ENCODE measurements around the gene ASTN2.

DNA sequence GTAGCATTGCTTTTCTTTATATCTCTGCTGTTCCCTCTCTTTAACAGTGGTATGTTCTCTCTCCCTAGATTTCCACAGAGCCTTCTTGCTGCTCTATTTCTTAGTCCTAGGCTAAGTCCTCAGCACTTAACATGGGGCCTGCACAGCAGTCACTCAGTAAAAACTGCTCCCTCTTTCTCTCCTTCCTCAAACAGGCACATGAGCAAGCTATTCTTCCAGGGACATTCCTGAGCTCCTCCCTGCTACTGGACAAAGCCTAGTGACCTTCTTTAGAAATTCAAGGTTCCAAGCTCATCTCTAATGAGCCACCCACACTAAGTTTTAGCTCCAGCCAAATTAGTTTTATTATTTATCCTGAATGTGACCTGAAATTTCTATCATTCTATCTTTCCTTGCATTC lies 688.3 kb downstream of the ASTN2 start:
- TF ChIP-seq, protein P1, sequence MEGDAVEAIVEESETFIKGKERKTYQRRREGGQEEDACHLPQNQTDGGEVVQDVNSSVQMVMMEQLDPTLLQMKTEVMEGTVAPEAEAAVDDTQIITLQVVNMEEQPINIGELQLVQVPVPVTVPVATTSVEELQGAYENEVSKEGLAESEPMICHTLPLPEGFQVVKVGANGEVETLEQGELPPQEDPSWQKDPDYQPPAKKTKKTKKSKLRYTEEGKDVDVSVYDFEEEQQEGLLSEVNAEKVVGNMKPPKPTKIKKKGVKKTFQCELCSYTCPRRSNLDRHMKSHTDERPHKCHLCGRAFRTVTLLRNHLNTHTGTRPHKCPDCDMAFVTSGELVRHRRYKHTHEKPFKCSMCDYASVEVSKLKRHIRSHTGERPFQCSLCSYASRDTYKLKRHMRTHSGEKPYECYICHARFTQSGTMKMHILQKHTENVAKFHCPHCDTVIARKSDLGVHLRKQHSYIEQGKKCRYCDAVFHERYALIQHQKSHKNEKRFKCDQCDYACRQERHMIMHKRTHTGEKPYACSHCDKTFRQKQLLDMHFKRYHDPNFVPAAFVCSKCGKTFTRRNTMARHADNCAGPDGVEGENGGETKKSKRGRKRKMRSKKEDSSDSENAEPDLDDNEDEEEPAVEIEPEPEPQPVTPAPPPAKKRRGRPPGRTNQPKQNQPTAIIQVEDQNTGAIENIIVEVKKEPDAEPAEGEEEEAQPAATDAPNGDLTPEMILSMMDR (conservative IDR thresholded peaks at IDR 0.05; ENCODE audit: low read length): no peak
- no peak for TF ChIP-seq EZH2phosphoT487 (IDR thresholded peaks at IDR 0.05; ENCODE audit: borderline replicate concordance, low read depth, low read length)
